IPS DF 4.7 (cell line): Measurements from ENCODE around the gene TTLL9.
"Not testable (repeated sequence)": the region's sequence is repeated elsewhere in the genome, so short reads cannot be mapped to it uniquely, and the experiment has no call there.

Experiments used
- DNase-seq: peaks from one replicate; pipeline ENCODE4 v3.0.0-alpha.2; 2013; ENCODE audit warnings: low spot score; ENCODE audit errors: extremely low read depth

Gene TTLL9

GRCh38 chr20:31869942-31870725 is at the start of gene TTLL9, which contains the start of gene DUSP15:
Gene TTLL9, plus strand, starts transcription at chr20:31870634. Its CDS starts 493 bp downstream, at chr20:31871127.
Gene DUSP15, minus strand, starts transcription at chr20:31870527. Its CDS starts 190 bp downstream, at chr20:31870337.
- DNase-seq, result no peak

GRCh38 chr20:31821427-31821826 is 49.0 kb upstream of the TTLL9 start:
- no peak for DNase-seq

GRCh38 chr20:31822421-31823330 is 47.8 kb upstream of the TTLL9 start:
- DNase-seq, result no peak

GRCh38 chr20:31823360-31824124 is 46.9 kb upstream of the TTLL9 start:
- no peak for DNase-seq

GRCh38 chr20:31824125-31824485 is 46.3 kb upstream of the TTLL9 start:
- DNase-seq, result no peak

GRCh38 chr20:31824554-31825313 is 45.7 kb upstream of the TTLL9 start:
- no peak for DNase-seq

- DNase-seq, result no peak
Observed at GRCh38 chr20:31826074-31826473, 44.4 kb upstream of the TTLL9 start.

GRCh38 chr20:31827059-31827458 is 43.4 kb upstream of the TTLL9 start:
- DNase-seq, result no peak

- not testable (repeated sequence) for DNase-seq
Observed at GRCh38 chr20:31828016-31828415, 42.4 kb upstream of the TTLL9 start.

- DNase-seq, result no peak
Observed at GRCh38 chr20:31829731-31830130, 40.7 kb upstream of the TTLL9 start.

GRCh38 chr20:31830406-31830981 is 39.9 kb upstream of the TTLL9 start:
- DNase-seq, result no peak

GRCh38 chr20:31831211-31831610 is 39.2 kb upstream of the TTLL9 start:
- no peak for DNase-seq

- DNase-seq, result no peak
Observed at GRCh38 chr20:31831771-31832306, 38.6 kb upstream of the TTLL9 start.

- peak; percentile 80 for DNase-seq
Observed at GRCh38 chr20:31833130-31833930, 37.1 kb upstream of the TTLL9 start.

GRCh38 chr20:31833931-31834521 is 36.4 kb upstream of the TTLL9 start:
- DNase-seq, result no peak

- DNase-seq, result no peak
Observed at GRCh38 chr20:31835554-31835953, 34.9 kb upstream of the TTLL9 start.

- no peak for DNase-seq
Observed at GRCh38 chr20:31835977-31836852, 34.2 kb upstream of the TTLL9 start.
